Thyroid gland (tissue), 4 donors: Measurements from ENCODE around the gene LILRA1. TPM values are rescaled to one million over a fixed set of nuclear protein-coding genes. Genes with fewer than 3 reads are reported as not detected.
"Not testable (repeated sequence)": the region's sequence is repeated elsewhere in the genome, so short reads cannot be mapped to it uniquely, and the experiment has no call there.

ENCODE experiments used
- DNase-seq, 2 donors: peaks; one replicate each; pipeline ENCODE4 v3.0.0-alpha.2; 2019
- H3K27ac ChIP-seq, 3 donors: fragments of 200-600 bp; sonication (generic); 1 replicate in 2 of 3; 2 replicates in 1 of 3; pipeline ENCODE4 v1.5.1; 2016 to 2019; ENCODE audit warnings: mild to moderate bottlenecking in 1 of 3, moderate library complexity in 1 of 3
- H3K27me3 ChIP-seq: fragments of 200-600 bp; sonication (generic); one replicate; pipeline ENCODE4 v1.5.1; 2019
- H3K36me3 ChIP-seq, 2 donors: fragments of 200-600 bp; sonication (generic); one replicate each; pipeline ENCODE4 v1.5.1; 2016 to 2019
- H3K4me1 ChIP-seq, 2 donors: fragments of 200-600 bp; sonication (generic); one replicate each; pipeline ENCODE4 v1.5.1; 2017 to 2019
- H3K4me3 ChIP-seq, 3 donors: fragments of 200-600 bp; sonication (generic); replicated peaks in 1 of 3; 1 replicate in 2 of 3; 2 replicates in 1 of 3; pipeline ENCODE4 v1.5.1; 2016; ENCODE audit warnings: mild to moderate bottlenecking in 1 of 3
- H3K9me3 ChIP-seq: fragments of 200-600 bp; sonication (generic); one replicate; pipeline ENCODE4 v1.5.1; 2017
- POLR2A ChIP-seq, 2 donors: fragments of 450-650 bp; IDR thresholded peaks; one replicate each; pipeline ENCODE4 v1.6.1; 2017; ENCODE audit warnings: antibody characterized with exemption in 2 of 2, mild to moderate bottlenecking in 2 of 2, moderate library complexity in 1 of 2
- WGBS, 2 donors: methylation state at CpG; one replicate each; pipeline ENCODE4 v1.1.5; 2017; 5-methylcytosine and 5-hydroxymethylcytosine counted together
- intact Hi-C: fragments of 100-400 bp; cut with DNase I; formaldehyde crosslinking; loops from one replicate; pipeline ENCODE4 v1.15.1; 2023
- total RNA-seq, 4 donors: library from RNA; depleted of rRNA; stranded (reverse); fragments of >200 nt; gene quantifications; one replicate each; pipeline ENCODE4 v1.2.3, GENCODE V29; 2016
- TF ChIP-seq, protein P1 (sequence below), 6 experiments: fragments of 200-600 bp in 3 of 6; fragments of 450-650 bp in 3 of 6; sonication (generic) in 3 of 6; IDR thresholded peaks; one replicate each; pipeline ENCODE4 v1.5.1; 2016 to 2019; ENCODE audit warnings: antibody characterized with exemption in 6 of 6, mild to moderate bottlenecking in 2 of 6, inconsistent platforms in 1 of 6, moderate library complexity in 1 of 6

LILRA1 gene
- total RNA-seq, 4 donors from 2014 or later: 0.54 TPM; not detected in 3

DNA sequence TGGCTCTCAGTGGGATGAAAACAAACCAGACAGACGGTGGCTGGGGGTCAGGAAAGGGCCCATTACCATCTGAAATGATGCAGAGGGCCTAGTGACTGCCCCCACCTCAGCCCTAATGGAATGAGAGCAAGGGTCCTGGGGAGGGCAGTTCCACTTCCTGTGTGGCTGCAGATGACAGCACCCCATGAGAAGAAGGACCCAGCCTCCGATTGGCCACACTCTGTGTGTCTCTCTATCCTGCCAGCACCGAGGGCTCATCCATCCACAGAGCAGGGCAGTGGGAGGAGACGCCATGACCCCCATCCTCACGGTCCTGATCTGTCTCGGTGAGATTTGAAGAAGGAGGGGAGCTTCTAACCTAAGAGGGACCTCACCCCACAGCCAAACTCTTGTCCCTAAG is 37.4 kb downstream of the LILRA1 start:
- DNase-seq: no peak
- no peaks in the 10 kb centered on the region for H3K9me3 ChIP-seq
- H3K36me3 ChIP-seq: no peaks in the 10 kb centered on the region
- no peaks in the 10 kb centered on the region for H3K4me1 ChIP-seq
- intact Hi-C loops: no loop called here
- H3K27me3 ChIP-seq: no peaks in the 10 kb centered on the region
- 37 to 60% methylated on average over 2 to 5 of the region's 6 CpGs for WGBS, 2 donors
- H3K27ac ChIP-seq: no peak overlapping the region
- no peak overlapping the region for H3K4me3 ChIP-seq
- no peak for TF ChIP-seq POLR2A (IDR thresholded peaks at IDR 0.05)
- TF ChIP-seq, protein P1, sequence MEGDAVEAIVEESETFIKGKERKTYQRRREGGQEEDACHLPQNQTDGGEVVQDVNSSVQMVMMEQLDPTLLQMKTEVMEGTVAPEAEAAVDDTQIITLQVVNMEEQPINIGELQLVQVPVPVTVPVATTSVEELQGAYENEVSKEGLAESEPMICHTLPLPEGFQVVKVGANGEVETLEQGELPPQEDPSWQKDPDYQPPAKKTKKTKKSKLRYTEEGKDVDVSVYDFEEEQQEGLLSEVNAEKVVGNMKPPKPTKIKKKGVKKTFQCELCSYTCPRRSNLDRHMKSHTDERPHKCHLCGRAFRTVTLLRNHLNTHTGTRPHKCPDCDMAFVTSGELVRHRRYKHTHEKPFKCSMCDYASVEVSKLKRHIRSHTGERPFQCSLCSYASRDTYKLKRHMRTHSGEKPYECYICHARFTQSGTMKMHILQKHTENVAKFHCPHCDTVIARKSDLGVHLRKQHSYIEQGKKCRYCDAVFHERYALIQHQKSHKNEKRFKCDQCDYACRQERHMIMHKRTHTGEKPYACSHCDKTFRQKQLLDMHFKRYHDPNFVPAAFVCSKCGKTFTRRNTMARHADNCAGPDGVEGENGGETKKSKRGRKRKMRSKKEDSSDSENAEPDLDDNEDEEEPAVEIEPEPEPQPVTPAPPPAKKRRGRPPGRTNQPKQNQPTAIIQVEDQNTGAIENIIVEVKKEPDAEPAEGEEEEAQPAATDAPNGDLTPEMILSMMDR (IDR thresholded peaks at IDR 0.05): no peak

DNA sequence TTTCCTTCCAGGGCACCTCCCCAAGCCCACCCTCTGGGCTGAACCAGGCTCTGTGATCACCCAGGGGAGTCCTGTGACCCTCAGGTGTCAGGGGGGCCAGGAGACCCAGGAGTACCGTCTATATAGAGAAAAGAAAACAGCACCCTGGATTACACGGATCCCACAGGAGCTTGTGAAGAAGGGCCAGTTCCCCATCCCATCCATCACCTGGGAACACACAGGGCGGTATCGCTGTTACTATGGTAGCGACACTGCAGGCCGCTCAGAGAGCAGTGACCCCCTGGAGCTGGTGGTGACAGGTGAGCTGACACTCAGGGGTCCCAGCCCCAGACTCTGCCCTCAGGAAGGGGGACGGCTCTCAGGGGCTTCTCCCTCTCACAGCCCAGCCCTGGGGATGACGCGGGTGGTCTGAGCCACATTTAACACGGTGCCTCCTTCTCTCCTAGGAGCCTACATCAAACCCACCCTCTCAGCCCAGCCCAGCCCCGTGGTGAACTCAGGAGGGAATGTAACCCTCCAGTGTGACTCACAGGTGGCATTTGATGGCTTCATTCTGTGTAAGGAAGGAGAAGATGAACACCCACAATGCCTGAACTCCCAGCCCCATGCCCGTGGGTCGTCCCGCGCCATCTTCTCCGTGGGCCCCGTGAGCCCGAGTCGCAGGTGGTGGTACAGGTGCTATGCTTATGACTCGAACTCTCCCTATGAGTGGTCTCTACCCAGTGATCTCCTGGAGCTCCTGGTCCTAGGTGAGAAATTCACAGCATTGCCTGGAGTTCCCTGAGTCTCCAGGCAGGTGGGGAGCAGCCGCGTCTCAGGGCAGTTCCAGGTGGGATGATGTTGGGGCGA is 38.3 kb downstream of the LILRA1 start:
- H3K4me1 ChIP-seq, DNase-seq, H3K4me3 ChIP-seq, H3K27me3 ChIP-seq, intact Hi-C loops, H3K9me3 ChIP-seq, H3K36me3 ChIP-seq, H3K27ac ChIP-seq: not testable (repeated sequence)
- WGBS, 2 donors: 68 to 73% methylated on average over 17 to 21 of the region's 23 CpGs

DNA sequence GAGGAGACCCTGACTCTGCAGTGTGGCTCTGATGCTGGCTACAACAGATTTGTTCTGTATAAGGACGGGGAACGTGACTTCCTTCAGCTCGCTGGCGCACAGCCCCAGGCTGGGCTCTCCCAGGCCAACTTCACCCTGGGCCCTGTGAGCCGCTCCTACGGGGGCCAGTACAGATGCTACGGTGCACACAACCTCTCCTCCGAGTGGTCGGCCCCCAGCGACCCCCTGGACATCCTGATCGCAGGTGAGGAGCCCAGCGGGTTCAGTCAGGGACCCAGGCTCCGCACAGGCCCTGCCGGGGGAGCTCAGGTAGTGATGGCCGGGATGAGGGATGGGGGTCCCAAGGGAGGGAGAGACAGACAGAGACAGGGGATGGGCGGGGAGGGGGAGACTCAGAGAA is 39.1 kb downstream of the LILRA1 start:
- DNase-seq, H3K4me3 ChIP-seq, H3K9me3 ChIP-seq, H3K27me3 ChIP-seq, H3K27ac ChIP-seq, intact Hi-C loops, H3K4me1 ChIP-seq, H3K36me3 ChIP-seq: not testable (repeated sequence)
- 85 to 89% methylated on average over 8 to 10 of the region's 16 CpGs for WGBS, 2 donors

DNA sequence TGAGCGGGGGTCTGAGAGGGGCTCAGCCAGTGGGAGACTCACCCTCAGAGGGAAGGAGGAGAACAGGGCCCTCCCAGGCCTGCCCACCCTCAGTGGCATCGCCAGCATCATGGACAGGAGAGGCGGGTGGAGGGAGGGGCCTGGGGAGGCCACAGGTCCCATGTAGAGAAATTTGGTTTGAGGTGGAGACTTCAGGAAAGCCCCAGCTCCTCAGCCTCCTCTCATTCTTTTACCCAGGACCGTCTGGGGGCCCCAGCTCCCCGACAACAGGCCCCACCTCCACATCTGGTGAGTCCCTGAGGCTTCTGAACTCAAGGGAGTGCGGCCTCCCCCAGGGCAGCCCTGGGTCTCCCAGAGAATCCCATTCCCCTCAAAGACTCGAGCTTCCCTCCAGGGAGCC is 40.0 kb downstream of the LILRA1 start:
- no peak overlapping the region for H3K4me3 ChIP-seq
- no peaks in the 10 kb centered on the region for H3K9me3 ChIP-seq
- intact Hi-C loops: no loop called here
- no peaks in the 10 kb centered on the region for H3K36me3 ChIP-seq
- no peak overlapping the region for H3K27ac ChIP-seq
- no peaks in the 10 kb centered on the region for H3K4me1 ChIP-seq
- H3K27me3 ChIP-seq: no peaks in the 10 kb centered on the region
- DNase-seq: no peak
- TF ChIP-seq POLR2A (IDR thresholded peaks at IDR 0.05): no peak
- TF ChIP-seq, protein P1 (IDR thresholded peaks at IDR 0.05): no peak
- WGBS, 2 donors: 69 to 77% methylated on average over 5 to 6 of the region's 7 CpGs

DNA sequence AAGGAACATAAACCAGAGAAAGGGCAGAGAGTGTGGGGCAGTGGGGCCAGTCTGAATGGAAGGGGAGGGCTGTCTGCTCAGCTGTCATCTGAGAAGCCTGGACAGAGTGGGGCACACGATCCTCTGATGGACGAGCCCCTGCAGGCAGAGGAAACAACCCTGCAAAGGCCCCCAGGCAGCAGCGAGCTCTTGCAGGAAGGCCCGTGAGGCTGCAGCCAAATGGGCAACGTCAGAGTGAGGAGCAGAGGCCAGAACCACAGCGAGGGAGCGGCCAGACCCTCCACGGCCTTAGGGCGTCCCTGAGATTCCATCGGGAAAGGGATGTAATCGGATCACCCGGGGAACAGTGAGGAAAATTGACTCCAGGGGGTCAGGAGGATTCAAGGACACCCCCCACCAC is 42.6 kb downstream of the LILRA1 start:
- H3K27me3 ChIP-seq: not testable (repeated sequence)
- WGBS, 2 donors: 30 to 31% methylated on average over 8 to 12 of the region's 12 CpGs

DNA sequence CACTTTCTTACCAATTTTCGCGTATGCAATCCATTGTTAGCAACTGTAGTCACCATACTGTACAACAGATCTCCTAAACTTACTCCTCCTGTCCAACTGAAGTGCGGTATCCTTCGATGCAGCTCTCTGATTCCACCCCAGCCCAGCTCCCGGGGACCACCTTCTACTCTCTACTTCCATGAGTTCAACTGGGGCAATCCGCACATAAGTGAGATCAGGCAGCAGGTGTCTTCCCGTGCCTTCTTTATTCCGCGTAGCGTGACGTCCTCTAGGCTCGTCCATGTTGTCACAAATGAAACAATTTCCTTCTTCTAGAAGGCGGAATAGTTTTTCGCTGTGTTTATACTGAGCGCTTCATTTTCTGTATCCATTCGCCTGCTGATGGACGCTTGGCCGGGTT is 45.3 kb downstream of the LILRA1 start:
- Histone ChIP-seq H3K9me3 (no peaks in the 10 kb centered on the region), H3K27me3 (no peaks in the 10 kb centered on the region), H3K36me3 (no peaks in the 10 kb centered on the region), H3K4me1 (no peaks in the 10 kb centered on the region), H3K27ac (no peak overlapping the region), H3K4me3 (no peak overlapping the region)
- TF ChIP-seq POLR2A (IDR thresholded peaks at IDR 0.05): no peak
- TF ChIP-seq, protein P1 (IDR thresholded peaks at IDR 0.05): no peak
- intact Hi-C loops: no loop called here
- WGBS, 2 donors: 88 to 90% methylated on average over 18 of the region's 18 CpGs
- no peak for DNase-seq

More for the DNA sequence above, 42.6 kb downstream of the LILRA1 start:
- H3K36me3 ChIP-seq, intact Hi-C loops, H3K4me3 ChIP-seq, H3K4me1 ChIP-seq, DNase-seq, H3K9me3 ChIP-seq, H3K27ac ChIP-seq: not testable (repeated sequence)

DNA sequence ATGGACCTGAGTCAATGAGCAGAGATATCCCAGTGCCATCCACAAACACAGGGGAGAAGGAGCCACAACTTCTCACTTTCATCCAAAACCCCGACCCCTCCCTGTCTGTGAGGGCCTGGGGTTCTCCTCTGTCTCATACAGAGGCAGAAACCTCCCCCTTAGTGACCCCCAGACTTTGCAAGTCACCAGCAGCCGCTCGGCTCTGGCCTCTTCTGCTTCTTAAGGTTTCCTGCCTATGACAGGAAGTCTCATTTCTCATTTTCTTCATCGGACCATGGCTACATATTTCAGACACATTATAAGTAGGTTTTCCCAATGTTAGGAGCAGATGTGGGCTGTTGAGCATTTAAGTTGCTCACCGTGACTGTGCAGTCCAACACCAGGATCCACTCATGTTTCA is 49.5 kb downstream of the LILRA1 start:
- H3K27me3 ChIP-seq, H3K4me1 ChIP-seq, DNase-seq, H3K4me3 ChIP-seq, H3K27ac ChIP-seq, H3K9me3 ChIP-seq, H3K36me3 ChIP-seq, intact Hi-C loops: not testable (repeated sequence)
- 71 to 76% methylated on average over 5 of the region's 5 CpGs for WGBS, 2 donors

DNA sequence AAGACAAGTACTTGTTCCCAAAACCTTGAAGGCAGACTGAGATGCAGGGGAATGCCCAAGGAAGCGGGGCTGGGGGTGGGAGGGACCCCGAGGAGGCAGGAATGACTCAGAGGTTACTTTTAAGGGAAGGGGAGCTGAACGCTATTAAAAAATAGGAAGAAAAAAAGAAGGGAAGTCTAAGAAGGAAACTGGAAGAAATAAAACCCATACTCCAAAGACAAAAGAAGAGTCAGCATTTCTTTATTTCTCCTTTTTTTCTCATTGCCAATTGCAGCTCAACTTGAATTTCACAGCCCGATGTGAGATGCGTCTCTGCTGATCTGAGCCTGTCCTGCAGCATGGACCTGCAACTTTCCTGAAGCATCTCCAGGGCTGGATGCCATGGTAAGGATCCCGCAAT is 50.2 kb downstream of the LILRA1 start:
- H3K4me1 ChIP-seq, H3K4me3 ChIP-seq, H3K9me3 ChIP-seq, H3K27ac ChIP-seq, intact Hi-C loops, H3K36me3 ChIP-seq, DNase-seq, H3K27me3 ChIP-seq: not testable (repeated sequence)
- 73% methylated on average over 5 to 6 of the region's 6 CpGs for WGBS, 2 donors
